HepG2 (cell line): Measurements from ENCODE around the gene TEX9. TPM values are rescaled to one million over a fixed set of nuclear protein-coding genes. Genes with fewer than 3 reads are reported as not detected.
A peak's percentile ranks its signal among the peaks of the same experiment; 100 is the strongest.

Experiments used
- ATAC-seq: fragments of 200-7000 bp; cut with Tn5 transposase; 3 replicates; pipeline ENCODE4 v1.9.1; 2020; ENCODE audit warnings: mild to moderate bottlenecking, moderate library complexity
- BruUV-seq: library from RNA; stranded (reverse); fragments of 400-500 nt; replicated peaks from 2 replicates; lab custom pipeline; 2021; lab: Mats Ljungman, UMichigan
- CTCF ChIA-PET: fragments of 300-600 bp; formaldehyde crosslinking; extraction: SDS; loops from one replicate; lab custom pipeline; 2021; ENCODE audit warnings: low total read pairs, inconsistent platforms, low intra/inter-chr PET ratio; lab: Yijun Ruan, JAX
- POLR2A ChIA-PET: fragments of 350-600 bp; sonication (Branson Sonifier 250); formaldehyde crosslinking; loops from one replicate; lab custom pipeline; 2020; ENCODE audit warnings: antibody characterized with exemption, inconsistent platforms; lab: Yijun Ruan, JAX
- DNase-seq: peaks from one replicate; pipeline ENCODE4 v3.0.0-alpha.2; 2015; ENCODE audit warnings: low spot score
- FAIRE-seq: peaks from 3 replicates; lab custom pipeline; 2011; peaks lifted over from hg19 to GRCh38; lab: Jason Lieb, UNC
- H2AFZ ChIP-seq: one replicate; pipeline ENCODE4 v1.6.1; 2011; ENCODE audit warnings: low read length, inconsistent platforms
- H3K27ac ChIP-seq: fragments of 300-600 bp; 3 replicates; pipeline ENCODE4 v1.8.0; 2011; ENCODE audit warnings: mixed run types, mild to moderate bottlenecking, mixed read lengths, low read length, inconsistent platforms; ENCODE audit not compliant: insufficient read depth; ENCODE audit errors: extremely low read length
- H3K27me3 ChIP-seq, 2 experiments: fragments of 200-600 bp in 1 of 2; 2 replicates in 1 of 2; 3 replicates in 1 of 2; pipeline versions ENCODE4 v1.6.0 to v1.8.0; 2011; ENCODE audit warnings: low read length in 2 of 2, mild to moderate bottlenecking in 2 of 2, moderate library complexity in 2 of 2, inconsistent platforms in 1 of 2; ENCODE audit not compliant: insufficient read depth in 2 of 2, control insufficient read depth in 1 of 2
- H3K36me3 ChIP-seq, 2 experiments: fragments of 200-600 bp in 1 of 2; replicated peaks in 1 of 2; 2 replicates in 1 of 2; 3 replicates in 1 of 2; pipeline versions ENCODE4 v1.5.1 to v1.8.0; 2011; ENCODE audit warnings: low read length in 2 of 2, inconsistent platforms in 1 of 2; ENCODE audit not compliant: insufficient read depth in 2 of 2, control insufficient read depth in 1 of 2
- H3K4me1 ChIP-seq: 2 replicates; pipeline ENCODE4 v1.5.1; 2012; ENCODE audit warnings: low read length, inconsistent platforms; ENCODE audit not compliant: insufficient read depth
- H3K4me2 ChIP-seq: 2 replicates; pipeline ENCODE4 v1.6.0; 2011; ENCODE audit warnings: low read depth, low read length, inconsistent platforms
- H3K4me3 ChIP-seq, 3 experiments: fragments of 200-600 bp in 1 of 3; sonication (generic), shearing (Covaris generic) in 1 of 3; replicated peaks in 1 of 3; 2 replicates each; pipeline ENCODE4 v1.5.1; 2011 to 2016; ENCODE audit warnings: low read length in 3 of 3, inconsistent platforms in 2 of 3, low read depth in 2 of 3, mild to moderate bottlenecking in 2 of 3, control low read depth in 1 of 3, mixed read lengths in 1 of 3; ENCODE audit not compliant: insufficient read depth in 1 of 3
- H3K79me2 ChIP-seq: one replicate; pipeline ENCODE4 v1.6.1; 2011; ENCODE audit warnings: low read length, inconsistent platforms; ENCODE audit not compliant: insufficient read depth
- H3K9ac ChIP-seq: 2 replicates; pipeline ENCODE4 v1.6.0; 2011; ENCODE audit warnings: mild to moderate bottlenecking, low read depth, low read length, inconsistent platforms; ENCODE audit not compliant: insufficient read depth
- H3K9me3 ChIP-seq: 2 replicates; pipeline ENCODE4 v1.5.1; 2012; ENCODE audit warnings: mild to moderate bottlenecking, low read length
- H4K20me1 ChIP-seq: 2 replicates; pipeline ENCODE4 v1.6.0; 2011; ENCODE audit warnings: inconsistent platforms, mild to moderate bottlenecking, low read length, moderate library complexity; ENCODE audit not compliant: insufficient read depth
- IRX3 ChIP-seq: sonication (generic); formaldehyde crosslinking; IDR thresholded peaks from 2 replicates; pipeline ENCODE4 v1.8.1; 2023; ENCODE audit warnings: mild to moderate bottlenecking, low read depth, missing genetic modification reagents, borderline replicate concordance
- PHB2 ChIP-seq: fragments of 450-650 bp; IDR thresholded peaks from 2 replicates; pipeline ENCODE4 v1.6.1; 2018; ENCODE audit not compliant: partially characterized antibody
- ZBTB7B ChIP-seq: sonication (generic); formaldehyde crosslinking; IDR thresholded peaks from 2 replicates; pipeline ENCODE4 v1.4.0; 2020; ENCODE audit warnings: missing genetic modification reagents
- ZNF101 ChIP-seq: sonication (generic); formaldehyde crosslinking; IDR thresholded peaks from 2 replicates; pipeline ENCODE4 v1.4.0; 2020; ENCODE audit warnings: mild to moderate bottlenecking, low read depth, missing genetic modification reagents, borderline replicate concordance
- ZNF839 ChIP-seq: sonication (generic); formaldehyde crosslinking; IDR thresholded peaks from 2 replicates; pipeline ENCODE4 v1.4.0; 2020; ENCODE audit warnings: missing genetic modification reagents, mild to moderate bottlenecking, borderline replicate concordance
- WGBS: methylation state at CpG from one replicate; pipeline ENCODE4 v1.1.6; 2017; ENCODE audit warnings: low lambda C conversion rate; 5-methylcytosine and 5-hydroxymethylcytosine counted together
- in situ Hi-C: cut with HindIII; loops from 2 replicates; pipeline ENCODE4 v1.10.0; 2017; ENCODE audit warnings: low pct_unique_long_range_greater_than_20kb; ENCODE audit not compliant: extremely low pct_ligation_motif_present
- intact Hi-C: fragments of 100-400 bp; cut with micrococcal nuclease; formaldehyde crosslinking; loops from one replicate; pipeline ENCODE4 v1.10.0; 2022; ENCODE audit not compliant: unreplicated experiment
- polyA plus RNA-seq, 8 experiments: library from polyadenylated mRNA; depleted of rRNA in 3 of 8; stranded (reverse) in 7 of 8; unstranded in 1 of 8; fragments of >200 nt; fragmentation: Illumina TruSeq in 4 of 8; extraction: Trizol in 4 of 8; gene quantifications; 2 replicates each; pipeline versions ENCODE4 v1.2.1 to v1.2.3, GENCODE V29; 2011 to 2016; ENCODE audit warnings: low read depth in 4 of 8, missing spikeins in 1 of 8, mixed read lengths in 1 of 8; ENCODE audit not compliant: insufficient read depth in 1 of 8
- total RNA-seq, 5 experiments: library from RNA; depleted of rRNA; stranded (reverse); fragments of >200 nt; fragmentation: Illumina TruSeq; extraction: Trizol; gene quantifications; 2 replicates each; pipeline ENCODE4 v1.2.3, GENCODE V29; 2016; ENCODE audit warnings: low read depth in 1 of 5
- TF ChIP-seq, protein P1 (sequence below): IDR thresholded peaks from 2 replicates; pipeline ENCODE4 v1.4.0; 2020; ENCODE audit warnings: mild to moderate bottlenecking, missing genetic modification reagents

The TEX9 gene
- total and polyA plus RNA-seq, 2 of the 13 experiments (the other 11 are each of a cell fraction or from before 2014, with no cell fraction given) = 0.82 to 6.9 TPM

DNA sequence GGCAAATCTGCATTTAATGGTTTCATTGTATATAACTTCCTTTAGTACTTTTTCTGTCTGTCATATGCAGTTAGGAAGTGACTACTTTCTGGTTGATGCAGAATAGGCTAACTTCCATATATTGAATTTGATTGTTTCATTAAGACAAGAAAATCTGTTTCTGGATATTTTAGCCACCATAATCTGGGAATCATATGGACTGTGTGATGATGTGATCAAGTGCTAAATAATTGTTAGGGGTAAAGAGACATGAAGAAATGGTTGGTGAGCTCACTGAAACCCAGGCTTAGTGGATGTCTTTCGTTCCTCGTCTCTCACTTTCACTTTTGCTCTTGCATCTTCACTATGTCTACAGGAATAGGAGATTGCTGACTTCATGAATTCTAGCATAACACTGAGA is 103.2 kb downstream of the TEX9 start:
- WGBS = 0% methylated on average over 2 of the region's 2 CpGs
- no peak overlapping the region for H3K9ac ChIP-seq
- no peak overlapping the region for H3K27ac ChIP-seq
- CTCF ChIA-PET = no interaction called here
- H3K27me3 ChIP-seq = no peaks in the 10 kb centered on the region
- DNase-seq (no peak), ATAC-seq (no peak), FAIRE-seq (no peak)
- TF ChIP-seq, protein P1, sequence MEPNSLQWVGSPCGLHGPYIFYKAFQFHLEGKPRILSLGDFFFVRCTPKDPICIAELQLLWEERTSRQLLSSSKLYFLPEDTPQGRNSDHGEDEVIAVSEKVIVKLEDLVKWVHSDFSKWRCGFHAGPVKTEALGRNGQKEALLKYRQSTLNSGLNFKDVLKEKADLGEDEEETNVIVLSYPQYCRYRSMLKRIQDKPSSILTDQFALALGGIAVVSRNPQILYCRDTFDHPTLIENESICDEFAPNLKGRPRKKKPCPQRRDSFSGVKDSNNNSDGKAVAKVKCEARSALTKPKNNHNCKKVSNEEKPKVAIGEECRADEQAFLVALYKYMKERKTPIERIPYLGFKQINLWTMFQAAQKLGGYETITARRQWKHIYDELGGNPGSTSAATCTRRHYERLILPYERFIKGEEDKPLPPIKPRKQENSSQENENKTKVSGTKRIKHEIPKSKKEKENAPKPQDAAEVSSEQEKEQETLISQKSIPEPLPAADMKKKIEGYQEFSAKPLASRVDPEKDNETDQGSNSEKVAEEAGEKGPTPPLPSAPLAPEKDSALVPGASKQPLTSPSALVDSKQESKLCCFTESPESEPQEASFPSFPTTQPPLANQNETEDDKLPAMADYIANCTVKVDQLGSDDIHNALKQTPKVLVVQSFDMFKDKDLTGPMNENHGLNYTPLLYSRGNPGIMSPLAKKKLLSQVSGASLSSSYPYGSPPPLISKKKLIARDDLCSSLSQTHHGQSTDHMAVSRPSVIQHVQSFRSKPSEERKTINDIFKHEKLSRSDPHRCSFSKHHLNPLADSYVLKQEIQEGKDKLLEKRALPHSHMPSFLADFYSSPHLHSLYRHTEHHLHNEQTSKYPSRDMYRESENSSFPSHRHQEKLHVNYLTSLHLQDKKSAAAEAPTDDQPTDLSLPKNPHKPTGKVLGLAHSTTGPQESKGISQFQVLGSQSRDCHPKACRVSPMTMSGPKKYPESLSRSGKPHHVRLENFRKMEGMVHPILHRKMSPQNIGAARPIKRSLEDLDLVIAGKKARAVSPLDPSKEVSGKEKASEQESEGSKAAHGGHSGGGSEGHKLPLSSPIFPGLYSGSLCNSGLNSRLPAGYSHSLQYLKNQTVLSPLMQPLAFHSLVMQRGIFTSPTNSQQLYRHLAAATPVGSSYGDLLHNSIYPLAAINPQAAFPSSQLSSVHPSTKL (CRISPR knock-in tag) = no peak
- TF ChIP-seq IRX3 (CRISPR knock-in tag) (no peak), ZBTB7B (no peak), ZNF101 (no peak), ZNF839 (CRISPR knock-in tag) (no peak), PHB2 (no peak)
- no peaks in the 10 kb centered on the region for H4K20me1 ChIP-seq
- no peaks in the 10 kb centered on the region for H3K36me3 ChIP-seq
- peak overlapping the region; percentile 58 for H3K4me2 ChIP-seq
- H3K79me2 ChIP-seq = no peaks in the 10 kb centered on the region
- no peaks in the 10 kb centered on the region for H3K9me3 ChIP-seq
- no TSS peak for BruUV-seq
- H3K4me1 ChIP-seq = peaks cover 25% of the 10 kb centered on the region
- POLR2A ChIA-PET = no interaction called here
- H2AFZ ChIP-seq = peak overlapping the region; percentile 35
- H3K4me3 ChIP-seq = peak overlapping the region; percentile 16 to 44 (median 35); a peak in 5 of 6 replicates
- in situ Hi-C loops (no loop called here), intact Hi-C loops (no loop called here)
